ENCODE measurements around the gene SYNCRIP. TPM values are rescaled to one million over a fixed set of nuclear protein-coding genes. Genes with fewer than 3 reads are reported as not detected.
"Not testable (repeated sequence)": the region's sequence is repeated elsewhere in the genome, so short reads cannot be mapped to it uniquely, and the experiment has no call there.

SYNCRIP gene
- total and polyA plus RNA-seq, 2 donors (not counting 1 experiment from before 2014, with no cell fraction given) = 7.9 to 88.5 TPM

GRCh38 chr6:85684809-85685171 is 42.1 kb upstream of the SYNCRIP start:
- ATAC-seq (ENCODE audit: low read depth) (no peak), DNase-seq (no peak)
- H4K20me1 ChIP-seq (ENCODE audit: control insufficient read depth, insufficient read depth, low read length, poor library complexity, severe bottlenecking) = no peaks in the 10 kb centered on the region
- H3K36me3 ChIP-seq (replicated peaks in 1 of 2; ENCODE audit: control extremely low read depth in 1 of 2, control insufficient read depth in 1 of 2, extremely low read depth in 1 of 2, insufficient read depth in 2 of 2, low read length in 1 of 2) = no peaks in the 10 kb centered on the region
- WGBS (ENCODE audit: insufficient coverage) = 75% methylated on average over 1 of the region's 2 CpGs
- no peaks in the 10 kb centered on the region for H3K4me1 ChIP-seq (ENCODE audit: control insufficient read depth in 2 of 2, insufficient read depth in 2 of 2, low read length in 2 of 2)
- no peaks in the 10 kb centered on the region for H3K79me2 ChIP-seq (ENCODE audit: control insufficient read depth, insufficient read depth, low read length)
- H2AFZ ChIP-seq (ENCODE audit: insufficient read depth, low read depth, low read length, poor library complexity, severe bottlenecking) = no peak overlapping the region
- H3K9me3 ChIP-seq (ENCODE audit: control extremely low read depth in 1 of 3, control insufficient read depth in 2 of 3, insufficient read depth in 1 of 3, low read length in 2 of 3) = no peaks in the 10 kb centered on the region
- H3K4me3 ChIP-seq (ENCODE audit: control extremely low read depth in 1 of 5, extremely low read depth in 1 of 5, insufficient read depth in 1 of 5, low read depth in 2 of 5, low read length in 4 of 5) = no peak overlapping the region
- peaks cover 2% of the 10 kb centered on the region for H3K4me1 Mint-ChIP-seq
- POLR2A ChIA-PET = no interaction called here
- H3K27ac Mint-ChIP-seq = no peak overlapping the region
- H3K27me3 ChIP-seq (replicated peaks in 1 of 4; ENCODE audit: control extremely low read depth in 1 of 4, control insufficient read depth in 3 of 4, insufficient read depth in 4 of 4, low read length in 3 of 4) = no peaks in the 10 kb centered on the region
- no peaks in the 10 kb centered on the region for H3K27me3 Mint-ChIP-seq
- H3K9me3 Mint-ChIP-seq (ENCODE audit: insufficient read depth) = no peaks in the 10 kb centered on the region
- no peak overlapping the region for H3K4me3 Mint-ChIP-seq
- H3K4me2 ChIP-seq (replicated peaks; ENCODE audit: low read depth, low read length, poor library complexity, severe bottlenecking) = no peak overlapping the region
- TF ChIP-seq CTCF (IDR thresholded peaks at IDR 0.05) (no peak), EZH2 (IDR thresholded peaks at IDR 0.05; ENCODE audit: borderline replicate concordance, insufficient read depth, low read depth, low read length, poor library complexity, severe bottlenecking) (no peak)
- CTCF ChIA-PET = no interaction called here
- H3K9ac ChIP-seq (ENCODE audit: low read length) = no peak overlapping the region
- intact Hi-C loops (cut with micrococcal nuclease) = no loop called here
- no peak overlapping the region for H3K27ac ChIP-seq (ENCODE audit: low read length in 2 of 2)

- Histone ChIP-seq H3K79me2 (ENCODE audit: control insufficient read depth, insufficient read depth, low read length) (no peaks in the 10 kb centered on the region), H4K20me1 (ENCODE audit: control insufficient read depth, insufficient read depth, low read length, poor library complexity, severe bottlenecking) (no peaks in the 10 kb centered on the region), H3K36me3 (replicated peaks in 1 of 2; ENCODE audit: control extremely low read depth in 1 of 2, control insufficient read depth in 1 of 2, extremely low read depth in 1 of 2, insufficient read depth in 2 of 2, low read length in 1 of 2) (no peaks in the 10 kb centered on the region), H3K27ac (ENCODE audit: low read length in 2 of 2) (no peak overlapping the region), H3K9ac (ENCODE audit: low read length) (no peak overlapping the region), H3K4me1 (ENCODE audit: control insufficient read depth in 2 of 2, insufficient read depth in 2 of 2, low read length in 2 of 2) (peaks cover 4 to 5% of the 10 kb centered on the region in 2 donors), H2AFZ (ENCODE audit: insufficient read depth, low read depth, low read length, poor library complexity, severe bottlenecking) (no peak overlapping the region), H3K4me3 (ENCODE audit: control extremely low read depth in 1 of 5, extremely low read depth in 1 of 5, insufficient read depth in 1 of 5, low read depth in 2 of 5, low read length in 4 of 5) (no peak overlapping the region), H3K9me3 (ENCODE audit: control extremely low read depth in 1 of 3, control insufficient read depth in 2 of 3, insufficient read depth in 1 of 3, low read length in 2 of 3) (no peaks in the 10 kb centered on the region), H3K4me2 (replicated peaks; ENCODE audit: low read depth, low read length, poor library complexity, severe bottlenecking) (no peak overlapping the region), H3K27me3 (replicated peaks in 1 of 4; ENCODE audit: control extremely low read depth in 1 of 4, control insufficient read depth in 3 of 4, insufficient read depth in 4 of 4, low read length in 3 of 4) (no peaks in the 10 kb centered on the region)
- Mint-ChIP-seq H3K9me3 (ENCODE audit: insufficient read depth) (no peaks in the 10 kb centered on the region), H3K4me1 (peaks cover 5% of the 10 kb centered on the region), H3K27ac (no peak overlapping the region), H3K4me3 (no peak overlapping the region), H3K27me3 (no peaks in the 10 kb centered on the region)
- ChIA-PET CTCF (no interaction called here), POLR2A (no interaction called here)
- WGBS (ENCODE audit: insufficient coverage) = 100% methylated on average over 1 of the region's 2 CpGs
- no peak for ATAC-seq (ENCODE audit: low read depth)
- intact Hi-C loops (cut with micrococcal nuclease) = no loop called here
- no peak for TF ChIP-seq EZH2 (IDR thresholded peaks at IDR 0.05; ENCODE audit: borderline replicate concordance, insufficient read depth, low read depth, low read length, poor library complexity, severe bottlenecking)
- no peak for TF ChIP-seq CTCF (IDR thresholded peaks at IDR 0.05)
- DNase-seq = no peak
Observed at GRCh38 chr6:85684133-85684808, 41.6 kb upstream of the SYNCRIP start.

- H3K27ac ChIP-seq (ENCODE audit: low read length in 2 of 2); DNase-seq; H3K9me3 Mint-ChIP-seq (ENCODE audit: insufficient read depth); H3K9ac ChIP-seq (ENCODE audit: low read length); H3K4me2 ChIP-seq (replicated peaks; ENCODE audit: low read depth, low read length, poor library complexity, severe bottlenecking); H3K4me3 Mint-ChIP-seq; intact Hi-C loops (cut with micrococcal nuclease); H3K27ac Mint-ChIP-seq; H3K27me3 ChIP-seq (replicated peaks in 1 of 4; ENCODE audit: control extremely low read depth in 1 of 4, control insufficient read depth in 3 of 4, insufficient read depth in 4 of 4, low read length in 3 of 4); H3K4me3 ChIP-seq (ENCODE audit: control extremely low read depth in 1 of 5, extremely low read depth in 1 of 5, insufficient read depth in 1 of 5, low read depth in 2 of 5, low read length in 4 of 5); ATAC-seq (ENCODE audit: low read depth); CTCF ChIA-PET; H3K27me3 Mint-ChIP-seq; POLR2A ChIA-PET; H4K20me1 ChIP-seq (ENCODE audit: control insufficient read depth, insufficient read depth, low read length, poor library complexity, severe bottlenecking); H3K36me3 ChIP-seq (replicated peaks in 1 of 2; ENCODE audit: control extremely low read depth in 1 of 2, control insufficient read depth in 1 of 2, extremely low read depth in 1 of 2, insufficient read depth in 2 of 2, low read length in 1 of 2); H2AFZ ChIP-seq (ENCODE audit: insufficient read depth, low read depth, low read length, poor library complexity, severe bottlenecking); H3K9me3 ChIP-seq (ENCODE audit: control extremely low read depth in 1 of 3, control insufficient read depth in 2 of 3, insufficient read depth in 1 of 3, low read length in 2 of 3): not testable (repeated sequence)
- Histone ChIP-seq H3K79me2 (ENCODE audit: control insufficient read depth, insufficient read depth, low read length) (peaks cover 16% of the 10 kb centered on the region), H3K4me1 (ENCODE audit: control insufficient read depth in 2 of 2, insufficient read depth in 2 of 2, low read length in 2 of 2) (peaks cover 7 to 11% of the 10 kb centered on the region in 2 donors)
- no CpG with 5 or more reads among the region's 4 CpGs for WGBS (ENCODE audit: insufficient coverage)
- H3K4me1 Mint-ChIP-seq = peaks cover 20% of the 10 kb centered on the region
Observed at GRCh38 chr6:85681899-85682298, 39.2 kb upstream of the SYNCRIP start.

Measured in B cell (primary cell).